OCI-LY1 (cell line): ENCODE data around the gene KCNB1.

Source experiments
- H2AFZ ChIP-seq: fragments of 200-600 bp; sonication (generic), shearing (Covaris generic); 2 replicates; pipeline ENCODE4 v1.6.0; 2014; ENCODE audit warnings: antibody characterized with exemption, mild to moderate bottlenecking, low read length
- H3F3A ChIP-seq: fragments of 200-600 bp; sonication (generic), shearing (Covaris generic); 2 replicates; pipeline ENCODE4 v1.6.0; 2014; ENCODE audit warnings: mild to moderate bottlenecking, antibody characterized with exemption, low read length, moderate library complexity; ENCODE audit not compliant: insufficient read depth
- H3K27ac ChIP-seq: fragments of 200-600 bp; sonication (generic); 2 replicates; pipeline ENCODE4 v1.5.1; 2014; ENCODE audit warnings: low read length, mixed run types, mild to moderate bottlenecking, low read depth; ENCODE audit not compliant: poor library complexity, severe bottlenecking
- H3K27me3 ChIP-seq: fragments of 200-600 bp; sonication (generic); 2 replicates; pipeline ENCODE4 v1.6.0; 2014; ENCODE audit warnings: antibody characterized with exemption, mild to moderate bottlenecking, low read length, moderate library complexity; ENCODE audit not compliant: insufficient read depth
- H3K36me3 ChIP-seq: fragments of 200-600 bp; sonication (generic); 2 replicates; pipeline ENCODE4 v1.6.1; 2014; ENCODE audit warnings: mild to moderate bottlenecking, antibody characterized with exemption, low read length, moderate library complexity, mixed read lengths; ENCODE audit not compliant: insufficient read depth
- H3K4me1 ChIP-seq: fragments of 200-600 bp; sonication (generic); 2 replicates; pipeline ENCODE4 v1.5.1; 2014; ENCODE audit warnings: mild to moderate bottlenecking, low read length, moderate library complexity; ENCODE audit not compliant: insufficient read depth, severe bottlenecking
- H3K4me2 ChIP-seq: fragments of 200-600 bp; sonication (generic), shearing (Covaris generic); 2 replicates; pipeline ENCODE4 v1.6.1; 2014; ENCODE audit warnings: low read length
- H3K4me3 ChIP-seq: fragments of 200-600 bp; sonication (generic); 2 replicates; pipeline ENCODE4 v1.5.1; 2014; ENCODE audit warnings: low read length, low read depth, mild to moderate bottlenecking, mixed read lengths; ENCODE audit not compliant: poor library complexity, severe bottlenecking
- H3K79me2 ChIP-seq: fragments of 200-600 bp; shearing (Covaris generic); 2 replicates; pipeline ENCODE4 v1.6.1; 2016; ENCODE audit warnings: mixed run types, low read length, mixed read lengths; ENCODE audit not compliant: insufficient read depth
- H3K9ac ChIP-seq: fragments of 200-600 bp; sonication (generic), shearing (Covaris generic); 2 replicates; pipeline ENCODE4 v1.6.1; 2014; ENCODE audit warnings: mild to moderate bottlenecking, low read length, mixed read lengths
- H3K9me2 ChIP-seq: fragments of 200-600 bp; sonication (generic), shearing (Covaris generic); 2 replicates; pipeline ENCODE4 v1.6.1; 2014; ENCODE audit warnings: low read depth, mild to moderate bottlenecking, low read length, mixed read lengths
- H3K9me3 ChIP-seq: fragments of 200-600 bp; shearing (Covaris generic); 2 replicates; pipeline ENCODE4 v1.6.1; 2014; ENCODE audit warnings: low read length, mixed read lengths
- H4K20me1 ChIP-seq: fragments of 200-600 bp; sonication (generic), shearing (Covaris generic); 2 replicates; pipeline ENCODE4 v1.6.0; 2016; ENCODE audit warnings: mild to moderate bottlenecking, low read length; ENCODE audit not compliant: insufficient read depth
- CTCF ChIP-seq: fragments of 200-600 bp; sonication (generic), shearing (Covaris generic); IDR thresholded peaks from 2 replicates; pipeline ENCODE4 v1.5.1; 2017; ENCODE audit warnings: mild to moderate bottlenecking, antibody characterized with exemption, low read length, moderate library complexity, mixed read lengths
- EZH2 ChIP-seq: fragments of 200-600 bp; sonication (generic), shearing (Covaris generic); IDR thresholded peaks from 2 replicates; pipeline ENCODE4 v1.8.0; 2017; ENCODE audit warnings: borderline replicate concordance, mixed run types, mild to moderate bottlenecking, antibody characterized with exemption, low read length, moderate library complexity, mixed read lengths

Gene KCNB1

GRCh38 chr20:49478266-49478665, 4.2 kb downstream of the KCNB1 start:
- no peaks in the 10 kb centered on the region for H3K9me3 ChIP-seq
- no peak overlapping the region for H3K4me2 ChIP-seq
- no peak overlapping the region for H3K9ac ChIP-seq
- H3K27me3 ChIP-seq: 0 out of 2 replicates have a peak, but pooled peaks cover 10% of the 10 kb centered on the region
- H3K36me3 ChIP-seq: no peaks in the 10 kb centered on the region
- no peaks in the 10 kb centered on the region for H3K9me2 ChIP-seq
- H3K27ac ChIP-seq: no peak overlapping the region
- no peaks in the 10 kb centered on the region for H3F3A ChIP-seq
- H4K20me1 ChIP-seq: no peaks in the 10 kb centered on the region
- H3K4me3 ChIP-seq: no peak overlapping the region
- H2AFZ ChIP-seq: no peak overlapping the region
- no peaks in the 10 kb centered on the region for H3K79me2 ChIP-seq
- TF ChIP-seq EZH2 (no peak), CTCF (no peak)
- H3K4me1 ChIP-seq: no peaks in the 10 kb centered on the region

GRCh38 chr20:49477200-49477599, 5.3 kb downstream of the KCNB1 start:
- H4K20me1 ChIP-seq: no peaks in the 10 kb centered on the region
- no peak overlapping the region for H3K27ac ChIP-seq
- no peak for TF ChIP-seq CTCF
- no peak overlapping the region for H2AFZ ChIP-seq
- no peak overlapping the region for H3K4me2 ChIP-seq
- no peak overlapping the region for H3K9ac ChIP-seq
- no peaks in the 10 kb centered on the region for H3K4me1 ChIP-seq
- 0 out of 2 replicates have a peak, but pooled peaks cover 10% of the 10 kb centered on the region for H3K27me3 ChIP-seq
- H3K4me3 ChIP-seq: no peak overlapping the region
- H3K36me3 ChIP-seq: no peaks in the 10 kb centered on the region
- no peaks in the 10 kb centered on the region for H3K79me2 ChIP-seq
- H3K9me3 ChIP-seq: no peaks in the 10 kb centered on the region
- no peaks in the 10 kb centered on the region for H3K9me2 ChIP-seq
- H3F3A ChIP-seq: no peaks in the 10 kb centered on the region

DNA sequence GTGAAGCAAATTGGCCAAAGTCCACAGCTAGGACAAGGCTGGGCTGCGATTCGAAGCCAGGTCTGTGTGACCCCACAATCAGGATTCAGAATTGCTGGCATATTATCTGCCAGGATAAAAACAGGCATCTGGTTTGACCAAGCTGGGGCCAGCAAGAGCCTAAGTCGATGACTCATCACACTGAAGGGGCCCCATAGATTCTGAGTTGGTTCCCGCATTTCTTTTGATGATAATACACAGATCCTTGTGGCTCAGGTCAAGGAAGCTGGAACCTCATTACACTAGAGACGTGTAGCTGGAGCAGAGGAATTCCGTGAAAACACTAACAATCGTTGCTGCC, 6.5 kb downstream of the KCNB1 start:
- no peaks in the 10 kb centered on the region for H3F3A ChIP-seq
- peaks cover 13% of the 10 kb centered on the region; the same call in 1 of the 2 replicates for H3K27me3 ChIP-seq
- TF ChIP-seq EZH2: no peak
- TF ChIP-seq CTCF: no peak
- H3K9me2 ChIP-seq: no peaks in the 10 kb centered on the region
- H3K4me2 ChIP-seq: no peak overlapping the region
- no peaks in the 10 kb centered on the region for H4K20me1 ChIP-seq
- no peak overlapping the region for H3K9ac ChIP-seq
- H3K27ac ChIP-seq: no peak overlapping the region
- H3K4me3 ChIP-seq: no peak overlapping the region
- no peak overlapping the region for H2AFZ ChIP-seq
- no peaks in the 10 kb centered on the region for H3K79me2 ChIP-seq
- H3K36me3 ChIP-seq: no peaks in the 10 kb centered on the region
- H3K4me1 ChIP-seq: no peaks in the 10 kb centered on the region
- no peaks in the 10 kb centered on the region for H3K9me3 ChIP-seq
